KOPT-K1 (cell line): ENCODE results near the gene CAMK2G.
"Not testable (repeated sequence)": the region's sequence is repeated elsewhere in the genome, so short reads cannot be mapped to it uniquely, and the experiment has no call there.

Experiments
- H3K27ac ChIP-seq: fragments of 200-600 bp; sonication (generic); 2 replicates; pipeline ENCODE4 v1.5.1; 2016; ENCODE audit warnings: antibody characterized with exemption, mild to moderate bottlenecking, low read depth, low read length; ENCODE audit not compliant: poor library complexity, severe bottlenecking
- H3K36me3 ChIP-seq: fragments of 200-600 bp; sonication (generic); 2 replicates; pipeline ENCODE4 v1.5.1; 2017; ENCODE audit warnings: antibody characterized with exemption, mild to moderate bottlenecking, low read length, moderate library complexity; ENCODE audit not compliant: insufficient read depth
- H3K9me3 ChIP-seq: fragments of 200-600 bp; sonication (generic); 2 replicates; pipeline ENCODE4 v1.5.1; 2017; ENCODE audit warnings: antibody characterized with exemption, low read length, mild to moderate bottlenecking; ENCODE audit not compliant: insufficient read depth, poor library complexity, severe bottlenecking

The CAMK2G gene

GRCh38 chr10:73874267-73875138, at the start of gene CAMK2G:
CAMK2G (minus strand) TSS chr10:73874555; CDS start chr10:73874461, 94 bp downstream.
- Histone ChIP-seq H3K36me3 (peaks cover 35% of the 10 kb centered on the region), H3K9me3 (no peaks in the 10 kb centered on the region), H3K27ac (peak within 1 kb of the TSS; percentile 68)

DNA sequence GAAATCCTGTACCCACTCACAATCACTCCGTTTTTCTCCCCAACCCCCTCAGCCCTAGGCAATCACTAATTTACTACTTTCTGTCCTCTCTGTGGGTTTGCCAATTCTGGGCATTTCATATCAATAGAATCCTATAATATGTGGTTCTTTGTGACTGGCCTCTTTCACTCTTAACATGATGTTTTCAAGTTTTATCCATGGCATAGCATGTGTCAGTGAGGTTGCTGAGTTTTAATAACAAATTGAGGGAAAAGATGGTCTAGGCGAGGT, 48.4 kb upstream of the CAMK2G start:
- no peak overlapping the region for H3K27ac ChIP-seq
- H3K9me3 ChIP-seq = no peaks in the 10 kb centered on the region
- no peaks in the 10 kb centered on the region for H3K36me3 ChIP-seq

DNA sequence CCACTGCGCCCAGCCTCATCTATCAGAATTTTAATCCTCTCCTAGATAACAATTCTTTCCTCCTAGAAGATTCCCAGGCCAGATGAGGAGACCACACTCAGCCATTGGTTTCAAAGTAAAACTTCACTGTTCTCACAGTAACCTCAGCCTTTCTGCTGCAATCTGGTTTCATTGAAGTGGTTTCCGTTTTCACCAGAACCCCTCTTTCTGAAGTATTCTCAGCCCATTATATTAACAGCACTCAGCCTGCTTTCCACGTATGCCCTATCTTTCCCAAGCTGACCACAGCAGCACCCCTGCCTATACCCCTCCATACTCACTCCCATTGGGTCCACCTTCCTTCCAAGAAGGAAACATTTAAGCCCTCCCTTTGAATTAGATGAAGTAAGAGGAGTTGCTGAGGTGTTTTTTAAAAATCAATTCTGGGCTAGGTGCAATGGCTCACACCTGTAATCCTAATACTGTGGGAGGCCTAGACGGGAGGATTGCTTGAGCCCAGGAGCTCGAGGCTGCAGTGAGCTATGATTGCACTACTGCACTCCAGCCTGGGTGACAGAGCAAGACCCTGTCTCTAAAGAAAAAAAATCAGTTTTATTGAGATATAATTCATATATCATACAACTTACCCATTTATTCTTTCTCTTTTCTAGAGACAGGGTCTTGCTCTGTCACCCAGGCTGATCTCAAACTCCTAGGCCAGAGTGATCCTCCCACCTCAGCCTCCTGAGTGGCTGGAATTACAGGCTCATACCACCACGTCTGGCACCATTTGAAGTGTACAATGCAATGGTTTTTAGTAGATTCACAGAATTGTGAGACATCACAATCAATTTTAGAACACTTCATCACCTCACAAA, 47.9 kb upstream of the CAMK2G start:
- no peaks in the 10 kb centered on the region for H3K9me3 ChIP-seq
- H3K36me3 ChIP-seq = no peaks in the 10 kb centered on the region
- H3K27ac ChIP-seq = no peak overlapping the region

DNA sequence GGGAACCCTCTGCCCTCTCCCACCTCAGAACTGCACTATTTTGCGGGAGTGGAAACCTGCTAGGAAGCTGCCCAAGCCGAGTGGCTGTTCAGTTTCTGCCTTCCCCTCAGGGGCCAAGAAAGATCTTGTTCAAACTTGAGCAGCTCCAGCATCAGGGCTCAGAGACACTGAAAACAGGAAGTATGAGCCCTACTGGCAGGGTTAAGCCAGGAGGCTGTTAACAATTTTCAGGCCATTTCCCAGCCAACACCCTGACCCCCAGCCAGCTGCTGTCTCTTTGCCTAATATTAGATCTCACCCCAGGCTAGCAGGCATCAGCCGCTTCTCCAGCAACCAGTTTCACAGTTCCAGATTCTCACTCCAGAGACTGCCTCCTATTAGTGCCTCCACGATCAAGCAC, 45.7 kb upstream of the CAMK2G start:
- H3K27ac ChIP-seq = no peak overlapping the region
- no peaks in the 10 kb centered on the region for H3K9me3 ChIP-seq
- H3K36me3 ChIP-seq = no peaks in the 10 kb centered on the region

DNA sequence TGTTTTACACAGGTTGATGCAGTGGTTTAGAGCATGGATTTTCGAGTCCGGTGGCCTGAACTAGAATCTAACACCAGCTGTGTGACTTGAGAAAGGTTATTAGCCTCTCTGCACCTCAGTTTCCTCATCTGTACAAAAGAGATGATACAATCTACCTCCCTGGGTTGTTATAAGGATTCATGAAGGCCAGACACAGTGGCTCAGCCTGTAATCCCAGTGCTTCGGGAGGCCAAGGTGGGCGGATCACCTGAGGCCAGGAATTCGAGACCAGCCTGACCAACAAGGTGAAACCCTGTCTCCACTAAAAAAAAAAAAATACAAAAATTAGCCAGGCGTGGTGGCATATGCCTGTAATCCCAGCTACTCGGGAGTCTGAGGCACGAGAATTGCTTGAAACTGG, 45.1 kb upstream of the CAMK2G start:
- H3K9me3 ChIP-seq, H3K36me3 ChIP-seq, H3K27ac ChIP-seq: not testable (repeated sequence)

DNA sequence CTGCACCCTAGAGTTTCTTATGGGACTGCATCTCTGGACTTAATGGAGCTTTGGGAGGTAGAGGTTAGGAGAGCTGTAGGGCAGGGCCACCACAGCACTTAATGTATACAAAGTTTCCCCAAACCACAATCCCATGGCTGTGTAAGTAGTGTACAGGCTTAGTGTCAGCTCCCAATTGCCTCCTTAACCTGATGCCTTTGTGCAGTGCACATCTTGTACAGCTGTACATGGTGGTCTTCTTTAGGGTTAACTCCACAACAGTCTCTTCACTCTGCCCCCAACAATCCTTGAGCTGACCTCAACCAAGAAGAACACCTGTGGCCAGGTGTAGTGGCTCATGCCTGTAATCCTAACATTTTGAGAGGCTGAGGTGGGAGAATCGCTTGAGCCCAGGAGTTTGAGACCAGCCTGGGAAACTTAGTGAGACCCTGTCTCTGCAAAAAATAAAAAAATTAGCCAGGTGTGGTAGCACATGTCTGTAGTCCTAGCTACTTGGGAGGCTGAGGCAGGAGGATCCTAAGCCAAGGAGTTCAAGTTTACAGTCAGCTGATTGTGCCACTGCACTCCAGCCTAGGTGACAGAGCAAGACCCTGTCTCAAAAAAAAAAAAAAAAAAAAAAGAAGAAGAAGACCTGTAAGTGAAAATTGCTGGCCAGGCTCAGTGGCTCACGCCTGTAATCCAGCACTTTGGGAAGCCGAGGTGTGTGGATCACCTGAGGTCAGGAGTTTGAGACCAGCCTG, 43.4 kb upstream of the CAMK2G start:
- H3K9me3 ChIP-seq = no peaks in the 10 kb centered on the region
- H3K27ac ChIP-seq = no peak overlapping the region
- no peaks in the 10 kb centered on the region for H3K36me3 ChIP-seq

- no peaks in the 10 kb centered on the region for H3K36me3 ChIP-seq
- no peak overlapping the region for H3K27ac ChIP-seq
- no peaks in the 10 kb centered on the region for H3K9me3 ChIP-seq
Observed at GRCh38 chr10:73916761-73917470, 42.6 kb upstream of the CAMK2G start.

- Histone ChIP-seq H3K36me3 (no peaks in the 10 kb centered on the region), H3K27ac (no peak overlapping the region), H3K9me3 (no peaks in the 10 kb centered on the region)
Observed at GRCh38 chr10:73915206-73915851, 41.0 kb upstream of the CAMK2G start.

DNA sequence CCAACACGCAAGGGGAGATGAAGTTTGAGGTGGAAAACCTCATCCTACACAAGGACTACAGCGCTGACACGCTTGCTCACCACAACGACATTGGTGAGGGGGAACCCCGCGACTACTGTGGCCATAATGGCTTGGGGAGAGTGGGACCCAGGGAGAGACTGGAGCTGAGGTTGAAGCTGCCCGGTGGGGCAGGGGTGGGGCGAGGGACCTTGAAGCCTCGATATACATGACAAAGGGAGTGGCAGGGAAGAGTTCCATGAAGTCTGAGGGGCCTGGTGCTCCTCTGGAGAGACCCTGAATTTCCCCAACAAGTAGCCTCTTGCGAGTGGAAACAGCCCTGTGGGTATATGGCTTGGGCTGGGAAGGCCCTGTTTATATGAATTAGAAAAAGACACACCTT, 39.7 kb upstream of the CAMK2G start:
- Histone ChIP-seq H3K9me3 (no peaks in the 10 kb centered on the region), H3K36me3 (no peaks in the 10 kb centered on the region), H3K27ac (no peak overlapping the region)

DNA sequence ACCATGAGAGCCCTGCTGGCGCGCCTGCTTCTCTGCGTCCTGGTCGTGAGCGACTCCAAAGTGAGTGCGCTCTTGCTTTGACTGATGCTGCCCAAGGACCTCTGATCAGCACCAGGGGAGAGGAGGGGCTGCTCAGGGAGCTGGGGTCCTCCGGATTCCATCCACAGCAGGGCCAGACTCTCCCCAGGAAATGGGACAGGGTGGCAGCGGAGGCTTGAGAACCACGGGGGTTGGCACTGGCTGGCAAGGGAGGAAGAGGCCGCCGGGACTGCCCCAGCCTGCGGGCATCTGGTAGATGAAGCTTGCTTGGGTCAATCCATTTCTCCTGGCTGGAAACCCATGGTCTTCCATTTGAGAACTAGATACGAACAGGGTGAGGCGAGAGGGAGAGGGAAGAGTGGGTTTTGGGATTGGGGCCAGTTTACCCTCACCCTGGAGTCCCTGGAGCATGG, 37.2 kb upstream of the CAMK2G start:
- H3K27ac ChIP-seq = no peak overlapping the region
- H3K9me3 ChIP-seq = no peaks in the 10 kb centered on the region
- no peaks in the 10 kb centered on the region for H3K36me3 ChIP-seq

GRCh38 chr10:73910764-73911552, 36.6 kb upstream of the CAMK2G start, which contains the start of gene PLAU:
PLAU (plus strand) TSS chr10:73911132; CDS start chr10:73911556, 424 bp downstream.
- no peak within 1 kb of the TSS for H3K27ac ChIP-seq

DNA sequence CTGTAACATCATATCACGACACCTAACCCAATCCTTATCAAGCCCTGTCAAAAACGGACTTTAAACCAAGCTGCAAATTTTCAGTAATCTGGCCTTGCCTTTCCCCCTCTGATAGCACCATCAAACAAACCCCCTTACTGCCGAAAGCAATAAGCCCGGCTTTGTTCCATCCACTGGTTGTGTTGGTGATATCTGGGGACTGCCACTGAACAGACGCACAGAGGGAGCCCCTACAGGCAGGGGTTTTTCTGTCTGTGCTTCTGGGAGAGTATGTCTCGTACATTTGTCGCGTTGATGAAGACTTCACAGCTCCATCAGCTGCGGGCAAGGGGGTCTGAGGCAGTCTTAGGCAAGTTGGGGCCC, 36.0 kb upstream of the CAMK2G start:
- no peaks in the 10 kb centered on the region for H3K36me3 ChIP-seq
- H3K9me3 ChIP-seq = no peaks in the 10 kb centered on the region
- H3K27ac ChIP-seq = no peak overlapping the region

More at GRCh38 chr10:73910764-73911552, 36.6 kb upstream of the CAMK2G start, which contains the start of gene PLAU:
- no peaks in the 10 kb centered on the region for H3K9me3 ChIP-seq
- H3K36me3 ChIP-seq = no peaks in the 10 kb centered on the region

DNA sequence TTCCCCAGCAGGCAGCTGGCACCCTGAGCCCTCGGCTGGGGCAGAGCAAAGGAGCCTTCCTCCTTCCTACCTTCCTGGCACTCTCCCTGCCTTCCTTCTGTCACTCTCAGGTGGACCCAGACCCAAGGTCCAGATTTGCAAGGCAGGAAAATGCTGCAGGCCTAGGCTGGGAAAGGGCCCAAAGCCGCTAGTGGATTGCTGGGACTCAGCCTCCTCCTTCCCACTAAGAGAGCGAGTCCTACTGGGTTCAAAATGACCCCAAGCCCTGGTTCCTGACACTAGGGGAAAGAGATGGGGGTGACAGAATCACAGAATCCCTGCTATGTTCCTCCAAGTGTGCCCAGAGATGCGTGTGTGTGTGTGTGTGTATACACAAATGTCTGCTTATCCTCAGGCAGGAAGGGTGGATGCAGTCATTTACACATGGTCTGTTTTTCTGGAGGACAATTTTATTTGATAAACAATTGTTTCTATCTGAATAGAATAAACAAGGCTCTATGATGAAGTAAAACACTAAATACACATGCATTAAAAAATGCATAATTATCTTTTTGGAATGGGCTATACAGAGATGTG, 35.3 kb upstream of the CAMK2G start:
- Histone ChIP-seq H3K36me3 (no peaks in the 10 kb centered on the region), H3K27ac (no peak overlapping the region), H3K9me3 (no peaks in the 10 kb centered on the region)
